ENCODE results near the gene RSKR.
"Not testable (repeated sequence)": the region's sequence is repeated elsewhere in the genome, so short reads cannot be mapped to it uniquely, and the experiment has no call there.

Gene RSKR, protein sequence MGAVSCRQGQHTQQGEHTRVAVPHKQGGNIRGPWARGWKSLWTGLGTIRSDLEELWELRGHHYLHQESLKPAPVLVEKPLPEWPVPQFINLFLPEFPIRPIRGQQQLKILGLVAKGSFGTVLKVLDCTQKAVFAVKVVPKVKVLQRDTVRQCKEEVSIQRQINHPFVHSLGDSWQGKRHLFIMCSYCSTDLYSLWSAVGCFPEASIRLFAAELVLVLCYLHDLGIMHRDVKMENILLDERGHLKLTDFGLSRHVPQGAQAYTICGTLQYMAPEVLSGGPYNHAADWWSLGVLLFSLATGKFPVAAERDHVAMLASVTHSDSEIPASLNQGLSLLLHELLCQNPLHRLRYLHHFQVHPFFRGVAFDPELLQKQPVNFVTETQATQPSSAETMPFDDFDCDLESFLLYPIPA

DNA sequence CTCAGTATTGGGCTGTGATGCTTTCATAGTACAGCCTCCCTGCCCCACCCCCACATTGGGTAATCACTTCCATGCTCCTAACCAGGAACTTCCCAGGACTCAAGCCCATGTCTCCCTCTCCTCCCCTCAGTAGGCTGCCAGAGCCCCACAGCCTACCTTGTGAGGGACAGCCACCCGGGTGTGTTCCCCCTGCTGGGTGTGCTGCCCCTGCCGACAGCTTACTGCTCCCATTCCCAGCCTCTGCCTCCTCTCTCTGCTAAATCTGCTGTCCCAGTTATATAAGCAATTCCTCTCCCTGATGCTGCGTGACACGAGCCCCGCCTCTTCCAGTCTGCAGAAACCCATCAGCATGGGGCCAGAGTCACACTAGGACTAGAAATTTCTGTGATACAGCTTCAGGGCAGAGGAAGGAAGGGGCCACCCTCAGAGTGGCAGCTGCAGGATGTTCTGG, at the start of gene RSKR:
TSS of gene RSKR (minus strand) at position 255 of the 451 bp plus-strand sequence. CDS start at position 231, 24 bp downstream.
- no peak for FAIRE-seq

DNA sequence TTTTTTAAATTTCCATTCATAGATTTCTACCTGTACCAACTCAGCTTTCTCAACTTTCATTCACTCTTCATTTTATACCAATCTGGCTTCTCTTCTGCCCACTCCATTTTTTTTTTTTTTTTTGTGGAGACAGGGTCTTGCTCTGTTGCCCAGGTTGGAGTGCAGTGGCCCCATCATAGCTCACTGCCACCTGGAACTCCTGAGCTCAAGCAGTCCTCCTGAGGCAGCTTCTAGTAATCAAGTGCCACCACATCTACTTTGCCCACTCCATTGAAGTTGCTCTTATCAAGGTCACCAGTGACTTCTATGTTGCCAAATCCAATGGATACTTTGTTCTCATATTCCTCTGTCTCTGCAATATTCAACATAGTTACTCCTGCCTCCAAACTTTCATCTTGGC, 49.7 kb upstream of the RSKR start:
- no peak for FAIRE-seq

DNA sequence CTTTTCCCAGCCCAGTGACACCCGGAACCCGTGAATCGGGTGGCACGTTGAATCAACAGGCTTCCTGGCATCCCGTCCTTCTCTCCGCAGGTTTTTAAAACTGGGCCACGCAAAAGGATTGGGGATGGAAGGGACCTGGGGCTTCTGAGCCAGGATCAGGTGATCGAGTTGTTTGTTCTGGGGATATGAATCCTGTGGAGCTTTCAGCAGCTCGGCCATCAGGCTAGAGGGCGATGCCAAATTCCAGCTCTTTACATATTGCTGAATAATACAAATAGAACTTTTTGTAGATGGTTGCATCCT, 48.5 kb upstream of the RSKR start:
- no peak for FAIRE-seq

DNA sequence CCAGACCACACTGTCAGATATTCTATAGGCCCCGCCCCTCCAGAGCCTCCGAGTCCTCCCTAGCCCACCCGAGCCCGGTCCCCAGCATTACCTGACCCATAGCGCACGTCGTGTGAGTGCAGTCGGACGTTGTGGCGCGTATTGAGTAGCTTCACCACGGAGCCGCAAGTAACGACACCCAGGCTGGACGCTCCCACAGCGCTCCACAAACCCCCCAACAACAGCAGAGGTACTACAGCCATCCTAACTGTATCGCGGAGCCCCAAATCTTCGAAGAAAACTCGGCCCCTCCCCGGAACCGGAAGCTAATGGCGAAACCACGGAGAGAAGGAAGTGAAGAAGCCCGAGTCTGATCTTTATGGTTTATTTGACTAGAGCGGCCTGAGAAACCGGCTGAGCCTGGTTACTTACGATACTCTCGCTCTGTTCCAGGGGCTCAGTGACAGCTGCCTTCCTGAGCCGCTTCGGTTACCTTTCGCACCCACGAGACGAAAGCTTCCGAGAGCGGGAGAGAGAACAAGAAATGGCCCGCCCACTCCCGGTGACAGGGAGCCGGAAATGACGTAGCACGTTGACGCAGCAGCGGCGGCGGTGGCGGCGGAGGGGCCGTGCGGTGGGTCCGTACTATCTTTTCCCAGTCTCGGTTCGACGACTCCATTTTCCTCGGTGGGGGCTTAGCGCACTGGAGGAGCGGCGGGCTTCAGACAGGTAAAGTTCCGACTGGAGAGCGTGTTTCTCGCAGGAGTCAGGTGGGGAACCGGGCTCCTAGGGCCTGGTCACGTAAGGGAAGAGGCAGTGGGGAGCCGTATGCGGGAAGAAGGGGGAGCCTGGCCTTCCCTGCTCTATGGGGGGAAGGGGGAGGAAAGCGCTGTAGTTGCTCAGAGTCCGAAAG, 47.9 kb upstream of the RSKR start, which contains the start of the genes SDF2 and SUPT6H:
TSS of gene SDF2 (minus strand) at position 272 of the 892 bp plus-strand sequence. CDS start at position 242, 30 bp downstream.
TSS of gene SUPT6H (plus strand) at position 571 of the 892 bp plus-strand sequence. CDS start 11,197 bp downstream, outside the sequence.
- no peak for FAIRE-seq

DNA sequence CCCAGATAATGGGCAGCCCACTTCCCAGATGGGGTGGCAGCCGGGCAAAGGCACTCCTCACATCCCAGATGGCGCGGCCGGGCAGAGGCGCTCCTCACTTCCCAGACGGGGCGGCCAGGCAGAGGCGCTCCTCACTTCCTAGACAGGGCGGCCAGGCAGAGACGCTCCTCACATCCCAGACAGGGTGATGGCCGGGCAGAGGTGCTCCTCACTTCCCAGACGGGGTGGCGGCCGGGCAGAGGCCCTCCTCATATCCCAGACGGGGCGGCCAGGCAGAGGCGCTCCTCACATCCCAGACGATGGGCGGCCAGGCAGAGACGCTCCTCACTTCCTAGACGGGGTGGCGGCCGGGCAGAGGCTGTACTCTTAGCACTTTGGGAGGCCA, 45.5 kb upstream of the RSKR start:
- FAIRE-seq: not testable (repeated sequence)

DNA sequence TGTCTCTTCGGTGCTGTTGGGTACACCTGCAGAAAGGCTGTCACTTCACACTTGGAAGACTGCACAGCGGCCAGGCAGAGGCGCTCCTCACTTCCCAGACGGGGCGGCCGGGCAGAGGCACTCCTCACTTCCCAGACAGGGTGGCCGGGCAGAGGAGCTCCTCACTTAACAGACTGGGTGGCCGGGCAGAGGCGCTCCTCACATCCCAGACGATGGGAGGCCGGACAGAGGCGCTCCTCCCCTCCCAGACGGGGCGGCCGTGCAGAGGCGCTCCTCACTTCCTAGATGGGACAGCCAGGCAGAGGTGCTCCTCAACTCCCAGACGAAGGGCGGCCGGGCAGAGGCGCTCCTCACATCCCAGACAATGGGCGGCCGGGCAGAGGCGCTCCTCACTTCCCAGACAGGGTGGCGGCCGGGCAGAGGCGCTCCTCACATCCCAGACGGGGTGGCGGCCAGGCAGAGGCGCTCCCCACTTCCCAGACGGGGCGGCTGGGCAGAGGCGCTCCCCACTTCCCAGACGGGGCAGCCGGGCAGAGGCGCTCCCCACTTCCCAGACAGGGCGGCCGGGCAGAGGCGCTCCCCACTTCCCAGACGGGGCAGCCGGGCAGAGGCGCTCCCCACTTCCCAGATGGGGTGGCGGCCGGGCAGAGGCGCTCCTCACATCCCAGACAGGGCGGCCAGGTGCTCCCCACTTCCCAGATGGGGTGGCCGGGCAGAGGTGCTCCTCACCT, 44.9 kb upstream of the RSKR start:
- not testable (repeated sequence) for FAIRE-seq

DNA sequence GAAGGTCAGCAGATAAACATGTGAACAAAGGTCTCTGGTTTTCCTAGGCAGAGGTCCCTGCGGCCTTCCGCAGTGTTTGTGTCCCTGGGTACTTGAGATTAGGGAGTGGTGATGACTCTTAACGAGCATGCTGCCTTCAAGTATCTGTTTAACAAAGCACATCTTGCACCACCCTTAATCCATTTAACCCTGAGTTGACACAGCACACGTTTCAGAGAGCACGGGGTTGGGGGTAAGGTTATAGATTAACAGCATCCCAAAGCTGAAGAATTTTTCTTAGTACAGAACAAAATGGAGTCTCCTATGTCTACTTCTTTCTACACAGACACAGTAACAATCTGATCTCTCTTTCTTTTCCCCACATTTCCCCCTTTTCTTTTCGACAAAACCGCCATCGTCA, 44.4 kb upstream of the RSKR start:
- FAIRE-seq: not testable (repeated sequence)

DNA sequence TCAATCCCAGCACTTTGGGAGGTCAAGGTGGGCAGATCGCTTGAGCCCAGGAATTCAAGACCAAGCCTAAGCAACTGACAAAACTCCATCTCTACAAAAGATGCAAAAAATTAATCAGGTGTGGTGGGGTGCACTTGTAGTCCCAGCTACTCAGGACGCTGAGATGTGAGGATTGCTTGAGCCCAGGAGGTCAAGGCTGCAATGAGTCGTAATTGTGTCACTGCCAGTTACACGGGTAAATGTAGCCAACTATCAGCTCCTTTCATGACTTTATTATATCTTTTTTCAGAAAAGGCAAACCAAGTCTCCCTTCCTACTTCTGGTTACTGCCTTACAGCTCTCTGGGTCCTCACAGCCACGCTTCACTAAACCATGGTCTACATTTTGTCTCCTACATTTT, 43.8 kb upstream of the RSKR start:
- no peak for FAIRE-seq

DNA sequence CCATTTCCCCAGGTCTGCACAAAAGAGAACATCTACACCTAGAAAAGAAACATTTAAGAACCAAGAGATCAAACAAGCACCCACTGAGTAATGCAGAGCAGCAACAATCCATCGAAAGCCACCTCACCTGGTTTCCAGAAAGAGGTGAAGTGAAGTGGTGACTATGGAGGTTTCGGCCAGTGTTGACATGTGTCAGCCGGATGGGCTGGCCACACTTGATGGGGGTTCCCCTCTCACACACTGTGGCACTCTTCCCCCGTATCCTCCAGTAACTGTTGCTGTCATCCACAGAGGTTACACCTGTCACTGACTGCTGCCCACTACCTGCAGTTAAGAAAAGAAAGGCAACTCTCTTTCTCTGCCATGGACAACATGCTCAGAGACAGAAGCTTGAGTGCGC, 41.2 kb upstream of the RSKR start:
- FAIRE-seq: no peak

DNA sequence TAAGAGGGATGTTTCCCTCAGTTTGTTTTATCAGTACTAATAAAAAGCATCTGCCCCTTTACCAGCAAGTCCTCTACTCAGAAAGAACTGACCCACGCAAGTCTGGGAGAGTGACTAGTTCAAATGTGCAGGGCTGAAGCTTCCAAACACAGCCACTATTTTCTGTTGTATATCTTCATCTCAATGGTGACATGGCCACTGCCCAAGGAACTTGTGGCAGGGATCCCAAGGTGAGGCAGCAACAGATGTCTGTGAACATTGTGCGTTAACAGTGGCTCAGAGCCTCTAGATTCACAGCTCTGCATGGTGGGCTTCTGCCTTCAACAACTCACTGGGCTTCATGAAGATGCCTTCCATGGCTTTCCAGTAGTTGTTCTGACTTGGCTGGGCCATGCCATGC, 34.7 kb upstream of the RSKR start:
- FAIRE-seq: no peak

DNA sequence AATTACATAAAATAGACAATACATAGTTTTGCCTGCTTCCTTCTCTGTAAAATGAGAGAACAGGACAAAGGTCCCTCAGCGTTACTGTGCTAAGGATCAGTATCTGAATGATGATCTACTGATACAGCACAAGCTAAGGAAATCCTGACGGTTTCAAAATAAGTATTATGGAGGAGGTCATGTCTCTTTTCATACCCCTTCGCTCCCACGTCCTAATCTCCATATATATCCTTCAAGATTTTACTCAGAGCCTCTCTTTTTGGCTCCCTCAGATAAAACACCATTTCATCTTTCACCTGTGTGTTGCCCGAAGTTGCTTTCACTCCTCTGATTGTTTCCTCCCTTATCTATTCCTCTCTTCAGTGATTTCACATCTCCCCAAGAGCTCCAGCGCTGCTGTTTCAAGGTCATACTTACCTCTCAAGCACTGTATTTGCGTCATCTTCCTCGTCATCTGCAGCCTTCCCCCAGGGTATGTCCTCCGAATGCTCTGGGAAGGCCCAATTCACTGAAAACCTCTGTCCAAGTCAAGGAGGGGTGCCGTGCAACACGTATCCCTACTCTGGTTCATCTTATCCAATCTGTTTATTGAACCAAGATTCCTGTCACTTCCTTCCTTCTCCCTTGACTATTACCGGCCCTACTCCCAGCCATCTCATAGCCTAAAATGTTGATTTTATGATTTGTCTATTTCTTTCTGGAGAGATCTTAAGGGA, 32.2 kb upstream of the RSKR start:
- FAIRE-seq: no peak

DNA sequence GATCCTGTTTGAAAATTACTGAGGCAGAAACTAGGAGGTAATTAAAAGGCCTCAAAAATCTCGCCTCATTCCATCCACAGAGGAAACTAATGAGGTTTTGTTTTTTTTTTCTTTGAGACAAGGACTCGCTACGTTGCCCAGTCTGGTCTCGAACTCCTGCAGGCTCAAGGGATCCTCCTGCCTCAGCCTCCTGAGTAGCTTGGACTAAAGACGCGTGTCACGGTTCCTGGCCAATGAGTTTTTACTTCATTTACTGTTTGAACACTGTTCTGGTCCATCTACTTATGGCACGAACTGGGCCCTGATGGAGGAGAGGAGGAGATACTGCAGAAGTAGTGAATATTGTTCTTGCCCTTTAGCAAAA, 31.6 kb upstream of the RSKR start:
- FAIRE-seq: no peak

DNA sequence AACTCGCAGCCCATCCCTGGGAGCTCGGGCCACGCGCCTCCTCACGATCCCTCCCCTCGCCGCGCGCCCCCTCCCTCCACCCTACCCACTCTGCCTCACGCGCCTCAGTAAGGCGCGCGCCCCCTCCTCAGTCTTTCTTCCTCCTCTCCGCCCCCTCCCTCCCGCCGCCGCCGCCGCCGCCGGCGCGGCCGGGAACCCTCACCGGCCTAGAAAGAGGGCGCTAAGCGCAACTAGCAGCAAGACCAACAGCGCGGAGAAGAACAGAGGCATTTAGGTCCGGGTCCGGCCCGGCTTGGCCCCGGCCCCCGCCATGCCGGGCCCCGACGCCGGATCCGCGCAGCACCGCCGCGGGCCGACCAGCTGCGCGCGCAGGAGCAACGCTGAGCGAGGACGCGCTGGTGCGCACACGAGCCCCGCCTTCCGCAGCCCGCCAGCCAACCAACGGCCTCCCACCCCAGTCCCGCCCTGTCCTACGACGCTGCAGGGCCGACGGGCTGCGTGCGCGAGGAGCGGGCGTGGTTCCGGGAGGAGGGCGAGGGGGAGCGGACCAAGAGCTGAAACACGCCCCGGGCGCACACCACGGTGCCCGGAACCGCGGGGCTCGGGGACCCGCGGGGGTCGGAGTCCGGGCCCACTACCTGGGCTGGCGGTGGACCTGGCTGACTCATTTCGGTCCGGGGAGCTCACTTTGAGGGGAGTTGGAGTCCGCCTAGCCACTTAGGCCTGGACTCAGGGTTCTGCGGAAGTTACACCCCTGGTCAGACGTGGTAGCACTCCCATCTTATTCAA, 31.0 kb upstream of the RSKR start, which contains the start of gene BLTP2:
TSS of gene BLTP2 (minus strand) at position 372 of the 789 bp plus-strand sequence. CDS start at position 270, 102 bp downstream.
- no peak for FAIRE-seq

DNA sequence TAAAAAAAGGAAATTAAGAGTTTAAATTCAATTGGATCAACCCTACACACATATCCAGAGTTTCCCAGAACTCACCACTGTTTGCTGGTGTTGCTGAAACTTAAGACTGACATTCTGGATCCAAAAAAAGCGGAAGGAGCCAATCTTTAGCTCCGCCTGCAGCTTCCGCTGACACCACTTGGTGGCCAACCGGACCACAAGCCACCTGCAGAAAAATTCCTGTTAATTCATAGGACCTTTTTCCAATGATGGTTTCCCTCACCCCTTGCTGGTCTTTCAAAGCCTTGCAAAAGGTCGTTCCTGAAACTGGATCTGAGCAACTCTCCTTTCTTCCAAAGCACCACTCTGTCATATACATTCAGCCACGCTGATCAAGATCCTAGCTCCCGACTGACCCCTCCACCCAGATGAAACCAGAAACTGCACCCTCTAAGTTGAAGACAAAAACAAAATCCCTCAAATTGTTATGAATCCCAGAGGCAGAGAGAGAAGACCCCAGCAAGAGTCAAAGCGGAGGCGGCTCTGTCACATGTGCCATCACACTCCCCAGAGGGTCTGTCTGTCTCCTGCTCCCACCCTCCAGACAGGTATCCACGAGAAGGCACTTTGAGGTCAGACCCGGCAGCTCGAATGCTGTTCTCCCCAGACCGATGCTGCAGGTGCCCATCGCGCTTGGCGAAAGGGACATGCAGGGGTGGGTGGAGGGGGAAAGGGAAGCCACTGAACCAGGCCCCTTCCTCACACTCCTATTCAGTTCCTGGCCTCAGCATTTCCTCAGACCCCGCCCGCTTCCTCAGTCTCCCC, 30.2 kb upstream of the RSKR start:
- no peak for FAIRE-seq

DNA sequence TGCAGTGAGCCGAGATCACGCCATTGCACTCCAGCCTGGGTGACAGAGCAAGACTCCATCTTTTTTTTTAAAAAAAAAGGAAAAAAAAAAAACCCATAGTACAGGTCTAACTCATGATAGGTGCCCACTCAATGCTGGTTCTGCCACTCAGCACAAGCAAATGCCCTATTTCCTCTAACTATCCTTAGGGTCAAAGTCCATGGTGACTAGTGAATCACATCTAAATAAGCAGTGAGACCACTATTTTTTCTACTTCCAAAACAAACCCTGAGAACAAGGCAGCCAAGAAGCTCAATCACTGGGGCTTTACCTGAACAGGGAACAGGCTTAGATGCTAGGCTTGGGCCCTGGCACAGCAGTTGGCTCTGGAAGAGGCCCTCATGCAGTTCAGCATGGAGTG, 27.6 kb upstream of the RSKR start:
- FAIRE-seq: no peak

DNA sequence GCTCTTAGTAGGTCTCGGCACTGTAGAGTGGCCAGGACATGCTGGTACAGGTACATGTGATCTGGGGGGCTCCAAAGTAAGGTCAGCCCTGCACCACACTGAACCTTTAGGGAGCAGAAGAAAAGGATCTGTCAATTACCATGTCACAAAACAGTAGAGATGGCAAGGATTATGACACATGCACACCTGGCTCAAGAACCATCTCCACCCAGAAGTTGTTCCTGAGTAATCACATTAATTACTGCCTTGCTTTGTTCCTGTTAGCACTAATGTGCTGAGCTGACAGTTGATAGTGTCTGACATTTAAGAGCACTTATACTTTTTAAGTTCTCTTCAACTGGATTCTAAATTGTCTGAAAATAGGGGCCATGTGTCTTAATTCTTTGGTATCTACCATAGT, 21.5 kb upstream of the RSKR start:
- no peak for FAIRE-seq

DNA sequence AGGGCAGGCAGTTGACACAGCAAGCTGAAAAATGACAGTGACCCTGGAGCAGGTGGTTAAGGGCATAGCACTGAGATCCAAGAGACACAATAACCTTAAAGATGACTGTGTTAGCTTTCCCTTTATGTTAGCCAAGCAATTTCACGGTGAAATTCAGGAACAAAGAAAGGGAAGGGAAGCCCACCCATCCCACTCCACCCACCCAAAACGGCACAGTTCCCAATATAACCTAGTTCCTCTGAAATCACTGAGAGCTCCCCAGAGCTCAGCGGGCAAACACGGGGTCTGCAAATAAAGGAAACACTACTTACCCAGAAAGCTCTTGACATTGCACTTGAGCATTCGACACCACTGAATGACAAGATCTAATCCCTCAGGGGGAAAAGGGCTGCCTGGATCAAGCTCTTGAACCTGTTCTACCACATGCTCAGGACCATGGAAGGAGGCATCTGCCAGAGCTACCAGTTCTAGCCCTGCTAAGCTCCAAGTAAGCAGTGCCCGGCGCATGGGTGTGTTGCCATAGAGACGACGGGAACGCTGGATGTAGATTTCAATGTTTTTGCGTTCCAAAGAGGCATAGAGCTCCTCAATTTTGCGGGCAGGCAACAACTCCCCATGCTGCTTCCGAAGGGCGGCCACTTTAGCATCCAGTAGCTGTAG, 20.4 kb upstream of the RSKR start:
- FAIRE-seq: no peak

DNA sequence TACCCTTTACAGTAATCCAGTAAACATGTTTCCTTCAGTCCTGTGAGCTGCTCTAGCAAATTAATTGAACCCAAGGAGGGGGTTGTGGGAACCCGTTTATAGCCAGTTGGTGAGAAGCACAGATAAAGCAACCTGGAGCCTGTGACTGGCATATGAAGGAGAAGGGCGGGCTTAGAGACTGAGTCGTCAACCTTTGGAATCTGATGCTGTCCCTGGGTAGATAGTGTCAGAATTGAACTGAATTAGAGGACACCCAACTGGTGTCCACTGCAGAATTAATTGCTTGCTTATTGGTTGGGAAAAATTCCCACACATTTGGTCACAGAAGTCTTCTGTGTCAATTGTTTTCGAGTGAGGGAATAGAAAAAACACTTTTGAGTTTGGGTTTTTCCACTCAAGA, 12.8 kb upstream of the RSKR start:
- FAIRE-seq: no peak

DNA sequence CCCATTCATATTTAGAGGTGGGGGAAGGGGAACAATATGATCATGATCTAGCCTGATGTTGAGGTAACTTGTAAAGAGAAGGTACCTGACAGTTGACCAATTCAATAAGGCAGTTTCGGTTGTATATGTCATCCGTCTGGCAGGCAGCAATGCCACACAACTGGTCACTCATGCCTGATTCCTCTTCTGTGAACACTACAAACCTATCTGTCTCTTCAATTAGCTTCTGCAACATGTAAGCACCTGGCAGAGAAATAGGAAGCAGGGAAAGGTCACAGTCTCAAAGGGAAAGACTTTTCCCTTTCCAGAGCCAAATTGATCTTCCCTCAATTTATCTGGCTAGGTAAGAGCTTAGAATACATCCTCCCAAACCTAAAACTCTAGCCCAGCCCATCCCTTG, 10.2 kb upstream of the RSKR start:
- no peak for FAIRE-seq

DNA sequence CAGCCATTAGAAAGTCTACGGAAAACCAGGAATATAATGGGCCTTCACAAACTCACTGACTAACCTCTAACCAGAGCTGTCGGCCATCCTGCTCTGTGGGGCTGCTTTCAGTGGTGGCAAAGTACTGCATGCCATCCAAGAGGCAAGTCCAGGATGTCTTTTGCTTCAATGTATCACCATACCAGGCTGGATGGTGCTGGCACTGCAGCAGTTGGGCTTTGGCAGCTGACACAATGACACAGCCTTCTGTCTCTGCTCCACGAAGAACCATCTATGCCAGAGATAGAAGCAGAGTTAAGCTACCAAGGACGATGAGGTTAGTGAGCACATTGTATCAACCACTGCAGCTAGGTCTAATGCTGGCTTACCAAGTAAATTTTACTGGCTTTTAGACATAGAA, 9.7 kb upstream of the RSKR start:
- no peak for FAIRE-seq
